ENCODE results near the gene APOBEC2. TPM values are rescaled to one million over a fixed set of nuclear protein-coding genes. Genes with fewer than 3 reads are reported as not detected.

The APOBEC2 gene
- total and polyA plus RNA-seq, 2 donors, result 7.0 to 12.0 TPM

- H3K27ac ChIP-seq (ENCODE audit: low read depth in 1 of 2, low read length in 1 of 2), result no peak overlapping the region
- peaks cover 18 to 73% of the 10 kb centered on the region in 2 donors for H3K36me3 ChIP-seq (ENCODE audit: control insufficient read depth in 2 of 2, insufficient read depth in 2 of 2, low read length in 1 of 2)
- DNase-seq (ENCODE audit: low read depth in 6 of 9, low spot score in 9 of 9), result no peak
- no peak overlapping the region for H3K4me3 ChIP-seq (ENCODE audit: low read length in 2 of 2)
- no peaks in the 10 kb centered on the region for H3K27me3 ChIP-seq (ENCODE audit: control insufficient read depth in 2 of 2, insufficient read depth in 1 of 2, low read length in 1 of 2)
- H3K4me1 ChIP-seq (ENCODE audit: control insufficient read depth in 2 of 2, insufficient read depth in 2 of 2, low read length in 2 of 2), result peaks cover 0 to 3% of the 10 kb centered on the region in 2 donors
- H3K9me3 ChIP-seq (ENCODE audit: control insufficient read depth in 2 of 2, insufficient read depth in 1 of 2, low read length in 1 of 2), result no peaks in the 10 kb centered on the region
These were observed 30.1 kb downstream of the APOBEC2 start for GRCh38 chr6:41083072-41083471.

- H3K27me3 ChIP-seq (ENCODE audit: control insufficient read depth in 2 of 2, insufficient read depth in 1 of 2, low read length in 1 of 2), result no peaks in the 10 kb centered on the region
- no peak overlapping the region for H3K27ac ChIP-seq (ENCODE audit: low read depth in 1 of 2, low read length in 1 of 2)
- no peak overlapping the region for H3K4me3 ChIP-seq (ENCODE audit: low read length in 2 of 2)
- peaks cover 0 to 3% of the 10 kb centered on the region in 2 donors for H3K4me1 ChIP-seq (ENCODE audit: control insufficient read depth in 2 of 2, insufficient read depth in 2 of 2, low read length in 2 of 2)
- H3K36me3 ChIP-seq (ENCODE audit: control insufficient read depth in 2 of 2, insufficient read depth in 2 of 2, low read length in 1 of 2), result peaks cover 29 to 69% of the 10 kb centered on the region in 2 donors
- no peaks in the 10 kb centered on the region for H3K9me3 ChIP-seq (ENCODE audit: control insufficient read depth in 2 of 2, insufficient read depth in 1 of 2, low read length in 1 of 2)
- DNase-seq (ENCODE audit: low read depth in 6 of 9, low spot score in 9 of 9), result no peak
These were observed 32.2 kb downstream of the APOBEC2 start for GRCh38 chr6:41085182-41085581.

- Histone ChIP-seq H3K4me3 (ENCODE audit: low read length in 2 of 2) (no peak overlapping the region), H3K4me1 (ENCODE audit: control insufficient read depth in 2 of 2, insufficient read depth in 2 of 2, low read length in 2 of 2) (no peaks in the 10 kb centered on the region), H3K9me3 (ENCODE audit: control insufficient read depth in 2 of 2, insufficient read depth in 1 of 2, low read length in 1 of 2) (no peaks in the 10 kb centered on the region), H3K36me3 (ENCODE audit: control insufficient read depth in 2 of 2, insufficient read depth in 2 of 2, low read length in 1 of 2) (peaks cover 48 to 75% of the 10 kb centered on the region in 2 donors), H3K27me3 (ENCODE audit: control insufficient read depth in 2 of 2, insufficient read depth in 1 of 2, low read length in 1 of 2) (no peaks in the 10 kb centered on the region), H3K27ac (ENCODE audit: low read depth in 1 of 2, low read length in 1 of 2) (no peak overlapping the region)
- DNase-seq (ENCODE audit: low read depth in 6 of 9, low spot score in 9 of 9), result no peak
- WGBS, result 95% methylated on average over 4 of the region's 4 CpGs
These were observed 35.4 kb downstream of the APOBEC2 start for GRCh38 chr6:41088451-41088850.

GRCh38 chr6:41090841-41091761 lies 38.1 kb downstream of the APOBEC2 start:
- Histone ChIP-seq H3K36me3 (ENCODE audit: control insufficient read depth in 2 of 2, insufficient read depth in 2 of 2, low read length in 1 of 2) (peaks cover 59 to 77% of the 10 kb centered on the region in 2 donors), H3K9me3 (ENCODE audit: control insufficient read depth in 2 of 2, insufficient read depth in 1 of 2, low read length in 1 of 2) (no peaks in the 10 kb centered on the region), H3K4me1 (ENCODE audit: control insufficient read depth in 2 of 2, insufficient read depth in 2 of 2, low read length in 2 of 2) (no peaks in the 10 kb centered on the region), H3K4me3 (ENCODE audit: low read length in 2 of 2) (no peak overlapping the region), H3K27me3 (ENCODE audit: control insufficient read depth in 2 of 2, insufficient read depth in 1 of 2, low read length in 1 of 2) (no peaks in the 10 kb centered on the region), H3K27ac (ENCODE audit: low read depth in 1 of 2, low read length in 1 of 2) (no peak overlapping the region)
- 53% methylated on average over 1 of the region's 1 CpG for WGBS
- DNase-seq (ENCODE audit: low read depth in 6 of 9, low spot score in 9 of 9), result no peak

- no peak overlapping the region for H3K4me3 ChIP-seq (ENCODE audit: low read length in 2 of 2)
- H3K4me1 ChIP-seq (ENCODE audit: control insufficient read depth in 2 of 2, insufficient read depth in 2 of 2, low read length in 2 of 2), result no peaks in the 10 kb centered on the region
- 99% methylated on average over 4 of the region's 4 CpGs for WGBS
- H3K36me3 ChIP-seq (ENCODE audit: control insufficient read depth in 2 of 2, insufficient read depth in 2 of 2, low read length in 1 of 2), result peaks cover 69 to 84% of the 10 kb centered on the region in 2 donors
- no peaks in the 10 kb centered on the region for H3K9me3 ChIP-seq (ENCODE audit: control insufficient read depth in 2 of 2, insufficient read depth in 1 of 2, low read length in 1 of 2)
- H3K27ac ChIP-seq (ENCODE audit: low read depth in 1 of 2, low read length in 1 of 2), result no peak overlapping the region
- no peaks in the 10 kb centered on the region for H3K27me3 ChIP-seq (ENCODE audit: control insufficient read depth in 2 of 2, insufficient read depth in 1 of 2, low read length in 1 of 2)
- peak in 1 of 9 donors; percentile 9 for DNase-seq (ENCODE audit: low read depth in 6 of 9, low spot score in 9 of 9)
These were observed 39.6 kb downstream of the APOBEC2 start for GRCh38 chr6:41092421-41093140.

- H3K27me3 ChIP-seq (ENCODE audit: control insufficient read depth in 2 of 2, insufficient read depth in 1 of 2, low read length in 1 of 2), result no peaks in the 10 kb centered on the region
- 98% methylated on average over 6 of the region's 6 CpGs for WGBS
- no peaks in the 10 kb centered on the region for H3K9me3 ChIP-seq (ENCODE audit: control insufficient read depth in 2 of 2, insufficient read depth in 1 of 2, low read length in 1 of 2)
- H3K27ac ChIP-seq (ENCODE audit: low read depth in 1 of 2, low read length in 1 of 2), result no peak overlapping the region
- no peak overlapping the region for H3K4me3 ChIP-seq (ENCODE audit: low read length in 2 of 2)
- peaks cover 76 to 95% of the 10 kb centered on the region in 2 donors for H3K36me3 ChIP-seq (ENCODE audit: control insufficient read depth in 2 of 2, insufficient read depth in 2 of 2, low read length in 1 of 2)
- no peaks in the 10 kb centered on the region for H3K4me1 ChIP-seq (ENCODE audit: control insufficient read depth in 2 of 2, insufficient read depth in 2 of 2, low read length in 2 of 2)
- DNase-seq (ENCODE audit: low read depth in 6 of 9, low spot score in 9 of 9), result no peak
These were observed 40.7 kb downstream of the APOBEC2 start for GRCh38 chr6:41093729-41094128.

GRCh38 chr6:41097467-41098090 lies 44.6 kb downstream of the APOBEC2 start:
- 97% methylated on average over 5 of the region's 5 CpGs for WGBS
- H3K36me3 ChIP-seq (ENCODE audit: control insufficient read depth in 2 of 2, insufficient read depth in 2 of 2, low read length in 1 of 2), result peaks cover 68 to 85% of the 10 kb centered on the region in 2 donors
- H3K9me3 ChIP-seq (ENCODE audit: control insufficient read depth in 2 of 2, insufficient read depth in 1 of 2, low read length in 1 of 2), result no peaks in the 10 kb centered on the region
- H3K27ac ChIP-seq (ENCODE audit: low read depth in 1 of 2, low read length in 1 of 2), result no peak overlapping the region
- H3K27me3 ChIP-seq (ENCODE audit: control insufficient read depth in 2 of 2, insufficient read depth in 1 of 2, low read length in 1 of 2), result no peaks in the 10 kb centered on the region
- DNase-seq (ENCODE audit: low read depth in 6 of 9, low spot score in 9 of 9), result no peak
- H3K4me1 ChIP-seq (ENCODE audit: control insufficient read depth in 2 of 2, insufficient read depth in 2 of 2, low read length in 2 of 2), result no peaks in the 10 kb centered on the region
- H3K4me3 ChIP-seq (ENCODE audit: low read length in 2 of 2), result no peak overlapping the region

GRCh38 chr6:41098366-41098765 lies 45.4 kb downstream of the APOBEC2 start:
- DNase-seq (ENCODE audit: low read depth in 6 of 9, low spot score in 9 of 9), result no peak
- Histone ChIP-seq H3K27me3 (ENCODE audit: control insufficient read depth in 2 of 2, insufficient read depth in 1 of 2, low read length in 1 of 2) (no peaks in the 10 kb centered on the region), H3K4me1 (ENCODE audit: control insufficient read depth in 2 of 2, insufficient read depth in 2 of 2, low read length in 2 of 2) (no peaks in the 10 kb centered on the region), H3K27ac (ENCODE audit: low read depth in 1 of 2, low read length in 1 of 2) (no peak overlapping the region), H3K9me3 (ENCODE audit: control insufficient read depth in 2 of 2, insufficient read depth in 1 of 2, low read length in 1 of 2) (no peaks in the 10 kb centered on the region), H3K4me3 (ENCODE audit: low read length in 2 of 2) (no peak overlapping the region), H3K36me3 (ENCODE audit: control insufficient read depth in 2 of 2, insufficient read depth in 2 of 2, low read length in 1 of 2) (peaks cover 62 to 77% of the 10 kb centered on the region in 2 donors)
- 94% methylated on average over 3 of the region's 3 CpGs for WGBS

GRCh38 chr6:41100871-41101287 lies 47.9 kb downstream of the APOBEC2 start:
- H3K27ac ChIP-seq (ENCODE audit: low read depth in 1 of 2, low read length in 1 of 2), result no peak overlapping the region
- 83% methylated on average over 42 of the region's 42 CpGs for WGBS
- DNase-seq (ENCODE audit: low read depth in 6 of 9, low spot score in 9 of 9), result peak in 2 of 9 donors; percentile 33 to 41
- H3K36me3 ChIP-seq (ENCODE audit: control insufficient read depth in 2 of 2, insufficient read depth in 2 of 2, low read length in 1 of 2), result peaks cover 41 to 55% of the 10 kb centered on the region in 2 donors
- H3K27me3 ChIP-seq (ENCODE audit: control insufficient read depth in 2 of 2, insufficient read depth in 1 of 2, low read length in 1 of 2), result no peaks in the 10 kb centered on the region
- no peaks in the 10 kb centered on the region for H3K9me3 ChIP-seq (ENCODE audit: control insufficient read depth in 2 of 2, insufficient read depth in 1 of 2, low read length in 1 of 2)
- no peak overlapping the region for H3K4me3 ChIP-seq (ENCODE audit: low read length in 2 of 2)
- no peaks in the 10 kb centered on the region for H3K4me1 ChIP-seq (ENCODE audit: control insufficient read depth in 2 of 2, insufficient read depth in 2 of 2, low read length in 2 of 2)

Data from thymus (tissue), 11 donors.